Keratinocyte (primary cell): ENCODE data around the gene GPC3. TPM values are rescaled to one million over a fixed set of nuclear protein-coding genes. Genes with fewer than 3 reads are reported as not detected.

ENCODE experiments used
- DNase-seq: peaks from one replicate; pipeline ENCODE4 v3.0.0-alpha.2; 2011; ENCODE audit warnings: low read depth, missing footprints, low spot score
- FAIRE-seq: peaks from 2 replicates; lab custom pipeline; 2011; peaks lifted over from hg19 to GRCh38; lab: Jason Lieb, UNC
- H2AFZ ChIP-seq: 2 replicates; pipeline ENCODE4 v1.6.0; 2012; ENCODE audit warnings: low read length, control low read depth, inconsistent platforms; ENCODE audit not compliant: control insufficient read depth
- H3K27ac ChIP-seq: 2 replicates; pipeline ENCODE4 v1.5.1; 2011; ENCODE audit warnings: low read length; ENCODE audit not compliant: control insufficient read depth, insufficient read depth
- H3K27me3 ChIP-seq: 3 replicates; pipeline ENCODE4 v1.6.0; 2011; ENCODE audit warnings: low read length; ENCODE audit not compliant: control insufficient read depth, insufficient read depth; ENCODE audit errors: extremely low read depth
- H3K36me3 ChIP-seq, 2 experiments: 2 replicates in 1 of 2; 3 replicates in 1 of 2; pipeline ENCODE4 v1.5.1; 2011; ENCODE audit warnings: low read length in 2 of 2, mild to moderate bottlenecking in 1 of 2; ENCODE audit not compliant: control insufficient read depth in 2 of 2, insufficient read depth in 2 of 2; ENCODE audit errors: extremely low read depth in 1 of 2
- H3K4me1 ChIP-seq: 3 replicates; pipeline ENCODE4 v1.5.1; 2011; ENCODE audit warnings: low read length; ENCODE audit not compliant: control insufficient read depth, insufficient read depth; ENCODE audit errors: extremely low read depth
- H3K4me2 ChIP-seq: 3 replicates; pipeline ENCODE4 v1.6.0; 2011; ENCODE audit warnings: low read depth, low read length; ENCODE audit not compliant: control insufficient read depth, insufficient read depth; ENCODE audit errors: extremely low read depth
- H3K4me3 ChIP-seq, 3 experiments: fragments of 200-600 bp in 1 of 3; sonication (generic) in 1 of 3; 2 replicates in 2 of 3; 3 replicates in 1 of 3; pipeline ENCODE4 v1.5.1; 2011 to 2016; ENCODE audit warnings: low read length in 3 of 3, mild to moderate bottlenecking in 3 of 3, control low read depth in 2 of 3, inconsistent platforms in 1 of 3, low read depth in 1 of 3, mixed read lengths in 1 of 3, mixed run types in 1 of 3, moderate library complexity in 1 of 3; ENCODE audit not compliant: control insufficient read depth in 2 of 3, insufficient read depth in 2 of 3; ENCODE audit errors: extremely low read depth in 1 of 3
- H3K79me2 ChIP-seq: 2 replicates; pipeline ENCODE4 v1.6.0; 2012; ENCODE audit warnings: low read length; ENCODE audit not compliant: control insufficient read depth, insufficient read depth
- H3K9ac ChIP-seq: 3 replicates; pipeline ENCODE4 v1.6.0; 2011; ENCODE audit warnings: low read length; ENCODE audit not compliant: control insufficient read depth, insufficient read depth; ENCODE audit errors: extremely low read depth
- H3K9me1 ChIP-seq: 3 replicates; pipeline ENCODE4 v1.6.0; 2011; ENCODE audit warnings: low read length; ENCODE audit not compliant: control insufficient read depth, insufficient read depth; ENCODE audit errors: extremely low read depth
- H3K9me3 ChIP-seq: 2 replicates; pipeline ENCODE4 v1.5.1; 2012; ENCODE audit warnings: low read depth, low read length; ENCODE audit not compliant: control insufficient read depth
- H4K20me1 ChIP-seq: 3 replicates; pipeline ENCODE4 v1.6.0; 2011; ENCODE audit warnings: low read length; ENCODE audit not compliant: control insufficient read depth, insufficient read depth; ENCODE audit errors: extremely low read depth
- CTCF ChIP-seq, 3 experiments: IDR thresholded peaks in 1 of 3; conservative IDR thresholded peaks in 1 of 3; optimal IDR thresholded peaks in 1 of 3; 2 replicates in 2 of 3; 3 replicates in 1 of 3; pipeline versions ENCODE3 to v1.5.1; 2011; ENCODE audit warnings: low read length in 3 of 3, mild to moderate bottlenecking in 3 of 3, moderate library complexity in 2 of 3, control low read depth in 1 of 3, inconsistent platforms in 1 of 3; ENCODE audit not compliant: insufficient read depth in 2 of 3; ENCODE audit errors: extremely low read depth in 1 of 3
- EZH2 ChIP-seq: IDR thresholded peaks from one replicate; pipeline ENCODE4 v1.6.1; 2012; ENCODE audit warnings: inconsistent platforms, mild to moderate bottlenecking, low read length, moderate library complexity
- dilution Hi-C: fragments of 300-500 bp; cut with MboI; formaldehyde crosslinking; loops from one replicate; pipeline ENCODE4 v1.7.0; 2020; ENCODE audit warnings: low sequenced_read_pairs; ENCODE audit not compliant: extremely low pct_ligation_motif_present
- polyA plus RNA-seq, 5 experiments: library from polyadenylated mRNA; depleted of rRNA in 3 of 5; stranded (reverse) in 3 of 5; stranded (forward) in 1 of 5; unstranded in 1 of 5; fragments of >200 nt; gene quantifications; 1 replicate in 1 of 5; 2 replicates in 3 of 5; 3 replicates in 1 of 5; pipeline versions ENCODE4 v1.2.1 to v1.2.3, GENCODE V29; 2011 to 2012; ENCODE audit warnings: missing spikeins in 2 of 5, low read depth in 1 of 5, low replicate concordance in 1 of 5

GPC3 gene
- polyA plus RNA-seq, 1 donor (not counting 4 experiments of a cell fraction or from before 2014, with no cell fraction given): 0.03 TPM

DNA sequence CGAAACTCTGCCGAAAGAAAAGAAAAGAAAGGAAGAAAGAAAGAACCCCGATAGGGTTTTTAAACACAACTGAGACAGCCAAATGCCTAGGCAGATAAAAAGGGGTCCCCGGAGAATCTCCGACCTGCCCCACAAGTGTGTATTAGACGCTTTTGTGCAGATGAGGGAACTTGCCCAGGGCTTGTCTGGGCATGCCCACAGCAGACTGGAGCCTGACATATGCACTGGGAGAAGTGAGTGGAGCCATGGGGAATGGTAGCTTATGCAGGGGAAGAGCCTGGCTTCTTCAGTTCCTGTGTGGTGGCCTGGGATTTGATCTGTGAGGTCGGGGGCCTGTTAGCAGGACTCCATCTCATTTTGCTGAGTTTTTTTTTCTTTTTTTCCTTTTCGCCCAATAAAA, 199.0 kb downstream of the GPC3 start:
- TF ChIP-seq EZH2: no peak
- no peak for TF ChIP-seq CTCF (optimal IDR thresholded peaks at IDR 0.05 in 1 of 3, IDR thresholded peaks at IDR 0.05 in 1 of 3, conservative IDR thresholded peaks at IDR 0.05 in 1 of 3; ENCODE audit: extremely low read depth in 1 of 3, insufficient read depth in 2 of 3, low read length in 3 of 3)
- DNase-seq (no peak), FAIRE-seq (no peak)
- H2AFZ ChIP-seq: no peak overlapping the region
- H3K9me1 ChIP-seq: no peaks in the 10 kb centered on the region
- H3K4me1 ChIP-seq: peaks cover 2% of the 10 kb centered on the region
- H3K27ac ChIP-seq: no peak overlapping the region
- H3K4me3 ChIP-seq: no peak overlapping the region
- dilution Hi-C loops: no loop called here
- no peak overlapping the region for H3K9ac ChIP-seq
- H3K36me3 ChIP-seq: no peaks in the 10 kb centered on the region
- H3K9me3 ChIP-seq: no peaks in the 10 kb centered on the region
- no peak overlapping the region for H3K4me2 ChIP-seq
- no peaks in the 10 kb centered on the region for H3K27me3 ChIP-seq
- no peaks in the 10 kb centered on the region for H3K79me2 ChIP-seq
- H4K20me1 ChIP-seq: no peaks in the 10 kb centered on the region

DNA sequence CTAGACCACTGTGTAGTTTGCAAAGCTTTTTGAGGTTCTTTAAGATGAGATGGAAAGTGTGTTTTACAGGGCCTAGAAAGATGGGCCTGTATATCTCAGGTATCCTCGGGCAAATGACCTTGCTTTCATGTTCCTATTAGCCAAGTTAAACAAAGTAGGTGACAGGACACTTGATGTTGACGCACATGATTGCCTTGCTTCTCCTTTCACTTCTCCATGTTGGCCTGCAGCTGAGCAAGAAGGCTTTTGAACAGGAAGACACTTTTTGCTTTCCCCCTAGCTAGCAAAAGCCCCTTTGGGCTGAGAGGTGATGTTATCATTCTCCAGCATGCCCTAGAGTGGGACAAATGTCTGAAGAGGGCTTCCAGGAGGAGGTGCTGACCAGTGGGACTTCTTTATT, 202.1 kb downstream of the GPC3 start:
- dilution Hi-C loops: no loop called here
- no peak for FAIRE-seq

More for the DNA sequence above, 202.1 kb downstream of the GPC3 start:
- no peak for TF ChIP-seq CTCF (optimal IDR thresholded peaks at IDR 0.05 in 1 of 3, IDR thresholded peaks at IDR 0.05 in 1 of 3, conservative IDR thresholded peaks at IDR 0.05 in 1 of 3; ENCODE audit: extremely low read depth in 1 of 3, insufficient read depth in 2 of 3, low read length in 3 of 3)
- no peak for TF ChIP-seq EZH2
- no peak overlapping the region for H3K4me2 ChIP-seq
- H3K9me3 ChIP-seq: no peaks in the 10 kb centered on the region
- no peaks in the 10 kb centered on the region for H3K36me3 ChIP-seq
- peaks cover 2% of the 10 kb centered on the region for H3K4me1 ChIP-seq
- H3K9ac ChIP-seq: no peak overlapping the region
- H3K9me1 ChIP-seq: no peaks in the 10 kb centered on the region
- no peaks in the 10 kb centered on the region for H3K27me3 ChIP-seq
- no peak overlapping the region for H3K4me3 ChIP-seq
- no peak for DNase-seq
- no peaks in the 10 kb centered on the region for H4K20me1 ChIP-seq
- H3K27ac ChIP-seq: no peak overlapping the region
- H3K79me2 ChIP-seq: no peaks in the 10 kb centered on the region
- H2AFZ ChIP-seq: no peak overlapping the region
